OCI-LY3 (cell line): ENCODE results near the gene LCE3C.

ENCODE experiments used
- CTCF ChIP-seq: fragments of 200-600, 300-600 bp; sonication (generic); IDR thresholded peaks from 2 replicates; pipeline ENCODE4 v1.5.1; 2014; ENCODE audit warnings: antibody characterized with exemption, low read length, low read depth
- EZH2phosphoT487 ChIP-seq: fragments of 200-600 bp; shearing (Covaris generic); IDR thresholded peaks from 2 replicates; pipeline ENCODE4 v1.6.1; 2018; ENCODE audit warnings: antibody characterized with exemption, mixed run types, low read depth

GRCh38 chr1:152622803-152623202 is 22.8 kb downstream of the LCE3C start, which contains the start of gene LCE3A:
- TF ChIP-seq CTCF (no peak), EZH2phosphoT487 (no peak)
